Duodenal mucosa (tissue), 2 donors: ENCODE results near the gene MSL3.

ENCODE experiments used
- H3K27ac ChIP-seq: one replicate; pipeline ENCODE4 v1.7.0; 2013; ENCODE audit warnings: low read depth, low read length
- H3K27me3 ChIP-seq, 2 donors: one replicate each; pipeline ENCODE4 v1.7.0; 2013; ENCODE audit warnings: low read length in 2 of 2, control low read depth in 1 of 2; ENCODE audit not compliant: insufficient read depth in 2 of 2, control insufficient read depth in 1 of 2
- H3K36me3 ChIP-seq, 2 donors: one replicate each; pipeline ENCODE4 v1.7.0; 2013; ENCODE audit warnings: low read length in 2 of 2, control low read depth in 1 of 2; ENCODE audit not compliant: insufficient read depth in 2 of 2, control insufficient read depth in 1 of 2
- H3K4me1 ChIP-seq, 2 donors: one replicate each; pipeline ENCODE4 v1.7.0; 2013; ENCODE audit warnings: low read length in 2 of 2, control low read depth in 1 of 2; ENCODE audit not compliant: insufficient read depth in 2 of 2, control insufficient read depth in 1 of 2
- H3K4me3 ChIP-seq, 2 donors: one replicate each; pipeline ENCODE4 v1.7.0; 2013; ENCODE audit warnings: low read length in 2 of 2, low read depth in 1 of 2
- H3K9ac ChIP-seq, 2 donors: one replicate each; pipeline ENCODE4 v1.7.0; 2013; ENCODE audit warnings: low read length in 2 of 2, low read depth in 1 of 2
- H3K9me3 ChIP-seq, 2 donors: one replicate each; pipeline ENCODE4 v1.7.0; 2013; ENCODE audit warnings: low read length in 2 of 2, control low read depth in 1 of 2; ENCODE audit not compliant: control insufficient read depth in 1 of 2

MSL3 gene

DNA sequence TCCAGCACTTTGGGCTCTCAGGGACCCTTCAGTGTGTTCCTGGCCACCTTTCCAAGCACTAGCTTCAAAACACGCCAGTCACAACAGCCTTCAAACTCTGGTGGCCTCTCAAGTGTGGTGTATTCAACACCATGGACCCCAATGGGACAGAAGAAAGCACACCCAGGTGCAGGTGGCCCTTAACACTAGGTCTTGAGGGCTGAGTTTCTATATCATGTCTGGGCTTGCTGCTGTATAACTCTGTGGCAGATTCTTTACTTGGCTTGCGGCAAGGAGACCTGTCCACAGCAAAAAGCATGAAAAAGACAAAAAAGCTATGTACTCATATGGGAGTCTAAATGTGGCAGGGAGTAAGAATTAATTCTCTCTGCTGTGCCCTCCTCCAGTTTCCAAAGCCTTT is 23.1 kb downstream of the MSL3 start:
- Histone ChIP-seq H3K9me3 (no peaks in the 10 kb centered on the region), H3K4me1 (no peaks in the 10 kb centered on the region), H3K27me3 (no peaks in the 10 kb centered on the region), H3K4me3 (no peak overlapping the region), H3K9ac (no peak overlapping the region), H3K27ac (no peak overlapping the region), H3K36me3 (no peaks in the 10 kb centered on the region)

DNA sequence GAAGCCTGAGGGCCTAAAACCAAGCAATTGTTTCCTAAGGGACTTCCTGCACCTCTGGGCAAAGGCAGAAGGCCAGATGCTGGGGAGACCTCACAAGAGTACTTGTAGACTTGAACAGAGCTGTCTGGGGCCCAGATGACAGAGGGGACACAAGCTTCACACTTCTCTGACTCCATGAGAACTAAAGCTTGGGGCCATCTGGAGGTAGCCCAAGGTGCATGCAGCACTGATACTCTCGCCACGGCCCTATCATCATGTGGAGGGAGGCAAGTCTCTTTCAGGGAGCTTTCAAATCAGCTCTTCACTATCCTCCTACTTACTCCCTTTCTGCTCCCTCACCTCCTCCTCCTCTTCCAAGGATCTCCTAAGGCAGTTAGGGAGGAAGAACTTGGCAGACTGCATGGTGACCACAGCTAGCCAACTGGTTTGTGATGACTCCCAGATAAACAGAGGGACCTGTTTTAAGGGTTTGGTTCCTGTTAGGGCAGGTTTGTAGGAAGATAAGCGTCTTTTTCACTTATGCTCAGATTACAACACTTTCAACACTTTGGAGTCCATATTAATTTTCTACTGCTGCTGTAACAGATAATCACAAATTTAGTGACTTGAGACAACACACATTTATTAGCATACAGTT is 23.8 kb downstream of the MSL3 start:
- no peaks in the 10 kb centered on the region for H3K9me3 ChIP-seq
- no peak overlapping the region for H3K4me3 ChIP-seq
- H3K36me3 ChIP-seq, result no peaks in the 10 kb centered on the region
- no peak overlapping the region for H3K27ac ChIP-seq
- H3K27me3 ChIP-seq, result no peaks in the 10 kb centered on the region
- H3K4me1 ChIP-seq, result no peaks in the 10 kb centered on the region
- H3K9ac ChIP-seq, result no peak overlapping the region

DNA sequence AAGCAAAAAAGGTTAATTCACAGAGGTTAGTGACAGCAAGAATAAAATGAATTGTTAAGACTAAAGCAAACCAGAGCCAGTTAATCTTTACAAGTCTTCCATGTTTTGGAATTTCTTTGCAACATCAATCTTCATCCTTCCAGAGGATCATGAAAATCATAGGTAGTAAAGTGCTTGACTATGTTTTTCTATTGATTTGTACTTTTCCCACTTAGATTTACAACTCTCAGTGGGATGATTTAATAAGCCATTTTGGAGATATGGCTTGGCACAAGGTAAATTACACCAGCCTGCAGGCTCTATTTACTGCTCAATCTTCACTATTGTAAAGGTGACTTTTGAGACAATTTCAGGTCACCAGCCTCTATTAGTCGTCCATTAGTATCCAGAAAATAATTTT is 26.5 kb downstream of the MSL3 start:
- H3K27me3 ChIP-seq, result no peaks in the 10 kb centered on the region
- no peaks in the 10 kb centered on the region for H3K9me3 ChIP-seq
- H3K27ac ChIP-seq, result no peak overlapping the region
- no peaks in the 10 kb centered on the region for H3K36me3 ChIP-seq
- no peak overlapping the region for H3K9ac ChIP-seq
- H3K4me1 ChIP-seq, result no peaks in the 10 kb centered on the region
- no peak overlapping the region for H3K4me3 ChIP-seq

DNA sequence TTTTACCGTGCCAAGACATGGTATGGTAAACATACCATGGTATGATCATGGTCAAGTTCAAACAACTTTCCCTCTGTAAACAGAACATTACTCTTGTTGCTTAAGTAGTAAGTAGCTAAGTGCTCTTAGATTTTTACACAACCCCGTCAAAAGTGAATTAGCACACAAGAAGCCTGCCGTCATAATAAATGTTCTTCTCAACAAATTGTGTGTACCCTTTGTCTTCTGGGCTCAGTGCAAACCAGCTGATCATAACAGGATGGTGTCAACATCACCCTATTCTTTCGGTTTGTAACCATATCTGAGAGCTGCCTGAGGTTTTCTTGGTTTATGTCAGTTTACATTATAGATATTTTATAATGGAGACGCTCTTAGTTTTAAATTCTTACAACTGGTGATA is 28.8 kb downstream of the MSL3 start:
- H3K27ac ChIP-seq, result no peak overlapping the region
- no peaks in the 10 kb centered on the region for H3K36me3 ChIP-seq
- H3K9ac ChIP-seq, result no peak overlapping the region
- no peaks in the 10 kb centered on the region for H3K27me3 ChIP-seq
- no peaks in the 10 kb centered on the region for H3K9me3 ChIP-seq
- no peaks in the 10 kb centered on the region for H3K4me1 ChIP-seq
- H3K4me3 ChIP-seq, result no peak overlapping the region

DNA sequence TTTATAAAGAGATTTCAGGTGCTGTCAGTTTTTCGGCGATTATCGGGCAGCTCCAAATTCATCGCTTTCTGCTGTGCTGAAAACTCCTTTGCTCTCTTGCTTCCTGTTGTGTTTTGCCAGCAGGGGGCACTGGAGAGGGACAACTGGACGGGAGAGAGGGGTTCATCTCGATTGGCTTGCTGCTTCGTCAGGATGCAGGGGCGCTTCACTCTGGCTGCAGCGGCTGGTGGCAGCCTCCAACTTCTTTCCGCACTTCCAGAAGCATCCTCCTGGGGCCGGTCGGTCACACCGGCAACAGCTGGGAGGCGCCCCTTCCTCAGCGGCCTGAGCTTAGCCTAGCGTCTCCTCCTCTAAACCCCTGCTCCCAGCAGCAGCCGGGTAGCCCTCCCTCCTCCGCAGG is 29.5 kb downstream of the MSL3 start:
- Histone ChIP-seq H3K9ac (no peak overlapping the region), H3K27ac (no peak overlapping the region), H3K9me3 (no peaks in the 10 kb centered on the region), H3K36me3 (no peaks in the 10 kb centered on the region), H3K27me3 (no peaks in the 10 kb centered on the region), H3K4me3 (peak overlapping the region in 1 of 2 donors; percentile 16), H3K4me1 (no peaks in the 10 kb centered on the region)

DNA sequence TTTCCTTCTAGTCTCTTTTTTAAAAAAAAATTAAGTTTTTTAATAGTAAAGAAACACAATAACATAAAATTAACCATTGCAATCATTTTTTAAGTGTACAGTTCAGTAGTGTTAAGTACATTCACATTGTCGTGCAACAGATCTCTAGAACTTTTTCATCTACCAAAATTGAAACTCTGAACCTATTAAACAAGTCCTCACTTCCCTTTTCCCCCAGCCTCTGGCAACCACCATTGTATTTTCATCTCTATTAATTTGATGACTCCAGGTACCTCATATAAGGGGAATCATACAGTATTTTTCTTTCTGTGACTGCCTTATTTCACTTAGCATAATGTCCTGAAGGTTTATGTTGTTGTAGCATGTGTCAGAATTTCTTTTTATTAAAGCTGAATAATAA is 31.8 kb downstream of the MSL3 start:
- no peaks in the 10 kb centered on the region for H3K27me3 ChIP-seq
- no peaks in the 10 kb centered on the region for H3K36me3 ChIP-seq
- no peak overlapping the region for H3K9ac ChIP-seq
- H3K4me1 ChIP-seq, result no peaks in the 10 kb centered on the region
- H3K4me3 ChIP-seq, result no peak overlapping the region
- no peak overlapping the region for H3K27ac ChIP-seq
- H3K9me3 ChIP-seq, result no peaks in the 10 kb centered on the region

DNA sequence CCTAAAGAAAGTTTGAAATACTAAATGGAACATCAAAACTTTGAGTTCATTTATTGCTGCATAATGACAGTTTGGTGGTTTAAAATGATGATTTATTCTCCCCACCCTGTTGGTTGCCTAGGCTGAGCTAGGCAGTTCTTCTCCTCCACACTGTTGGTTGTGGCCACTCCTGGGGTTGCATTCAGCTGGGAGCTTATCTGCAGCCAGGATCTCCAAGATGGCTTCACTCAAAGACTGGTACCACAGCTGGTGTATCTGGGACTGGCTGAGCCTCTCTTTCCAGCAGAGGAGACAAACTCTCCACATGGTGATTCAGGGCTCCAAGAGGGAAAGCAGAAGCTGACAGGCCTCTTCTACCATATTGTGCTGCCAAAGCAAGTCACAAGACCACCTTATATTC is 33.1 kb downstream of the MSL3 start:
- no peaks in the 10 kb centered on the region for H3K4me1 ChIP-seq
- no peaks in the 10 kb centered on the region for H3K27me3 ChIP-seq
- no peaks in the 10 kb centered on the region for H3K36me3 ChIP-seq

DNA sequence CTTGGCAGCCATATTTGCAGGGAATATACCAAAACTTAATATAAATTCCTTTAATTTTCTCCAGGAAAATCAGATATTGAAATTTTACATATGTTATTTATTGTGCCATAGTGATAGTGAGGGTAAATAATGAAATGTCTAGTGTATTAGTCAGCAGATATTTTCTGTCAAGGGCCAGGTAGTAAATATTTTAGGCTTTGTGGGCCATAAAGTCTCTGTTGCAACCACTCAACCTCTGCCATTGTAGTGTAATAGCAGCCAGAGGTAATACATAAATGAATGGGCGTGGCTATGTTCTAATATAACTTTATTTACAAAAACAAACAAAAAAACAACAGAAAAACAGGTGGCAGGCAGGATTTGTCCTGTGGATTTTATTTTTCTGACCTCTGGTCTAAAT is 33.5 kb downstream of the MSL3 start:
- Histone ChIP-seq H3K4me3 (no peak overlapping the region), H3K27me3 (no peaks in the 10 kb centered on the region), H3K36me3 (no peaks in the 10 kb centered on the region), H3K27ac (no peak overlapping the region), H3K9me3 (no peaks in the 10 kb centered on the region), H3K4me1 (no peaks in the 10 kb centered on the region), H3K9ac (no peak overlapping the region)

More for the DNA sequence above, 33.1 kb downstream of the MSL3 start:
- Histone ChIP-seq H3K9me3 (no peaks in the 10 kb centered on the region), H3K9ac (no peak overlapping the region), H3K4me3 (no peak overlapping the region), H3K27ac (no peak overlapping the region)

DNA sequence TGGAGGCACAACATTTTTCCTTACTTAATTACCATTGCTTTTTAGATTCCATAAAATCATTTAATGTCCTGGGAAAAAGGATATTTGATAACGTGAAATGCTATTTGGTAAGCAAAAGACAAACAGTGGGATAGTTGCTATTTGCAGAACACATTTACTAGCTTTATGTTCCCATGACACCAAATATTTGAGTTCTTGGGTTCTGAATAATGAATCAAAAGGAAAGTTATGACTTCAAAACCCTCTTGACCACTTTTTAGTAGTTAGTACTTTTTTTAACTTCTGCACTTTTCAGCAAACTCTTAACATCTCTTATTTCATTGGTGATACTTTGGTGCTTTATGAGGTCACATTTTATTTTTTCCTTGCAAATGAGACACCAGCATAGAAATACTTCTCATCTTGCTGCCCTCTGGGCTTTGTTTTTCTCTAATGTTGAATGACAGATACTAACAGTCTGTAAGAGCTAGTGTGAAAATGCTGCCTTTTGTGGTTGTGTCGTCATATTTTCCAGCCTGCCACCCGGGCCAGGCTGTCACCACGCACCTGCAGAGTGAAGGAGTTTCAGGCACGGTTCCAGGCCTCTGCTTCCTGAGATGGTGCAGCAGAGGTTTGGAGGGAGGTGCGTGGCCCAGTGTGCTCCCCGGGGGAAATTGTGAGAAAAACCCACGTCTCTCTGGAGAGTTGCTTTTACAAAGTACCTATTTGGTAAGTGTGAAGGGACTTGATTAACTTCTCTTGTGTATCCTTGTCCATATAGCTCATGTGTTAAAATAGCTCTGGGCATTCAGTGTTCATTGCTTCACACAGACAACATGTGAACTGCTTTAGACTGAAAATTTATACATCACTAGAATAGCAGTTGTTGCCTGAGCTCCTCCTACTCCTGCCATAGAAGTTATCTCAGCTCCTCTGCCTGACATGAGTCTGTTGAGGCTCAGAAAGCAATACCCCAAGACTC is 34.7 kb downstream of the MSL3 start:
- Histone ChIP-seq H3K9ac (no peak overlapping the region), H3K27ac (no peak overlapping the region), H3K36me3 (no peaks in the 10 kb centered on the region), H3K9me3 (no peaks in the 10 kb centered on the region), H3K4me1 (no peaks in the 10 kb centered on the region), H3K27me3 (no peaks in the 10 kb centered on the region), H3K4me3 (no peak overlapping the region)

DNA sequence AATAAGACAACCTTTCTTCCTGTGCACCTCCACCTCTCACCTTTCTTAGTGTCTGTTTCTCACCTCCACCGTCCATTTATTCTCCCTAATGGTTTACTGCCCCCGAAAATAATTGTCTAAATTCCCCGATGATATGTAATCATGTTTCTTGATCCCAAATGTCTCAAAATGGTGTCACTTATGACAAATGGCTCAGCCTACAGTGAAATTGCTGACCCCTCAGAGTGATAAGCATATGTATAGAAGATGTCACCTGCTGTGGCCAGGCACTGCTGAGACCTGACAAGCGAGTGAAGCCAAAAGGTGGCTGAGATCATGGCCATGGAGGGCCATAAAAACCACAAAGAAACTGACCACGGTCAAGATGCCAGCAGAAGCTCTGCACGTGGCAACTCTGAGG is 35.7 kb downstream of the MSL3 start:
- Histone ChIP-seq H3K27ac (no peak overlapping the region), H3K27me3 (no peaks in the 10 kb centered on the region), H3K4me3 (no peak overlapping the region), H3K4me1 (no peaks in the 10 kb centered on the region), H3K9ac (no peak overlapping the region), H3K36me3 (no peaks in the 10 kb centered on the region), H3K9me3 (no peaks in the 10 kb centered on the region)
